Brain pericyte (primary cell): ENCODE measurements around the gene TANK.
"Not testable (repeated sequence)": the region's sequence is repeated elsewhere in the genome, so short reads cannot be mapped to it uniquely, and the experiment has no call there.

Source experiments
- DNase-seq: peaks from one replicate; pipeline ENCODE4 v3.0.0-alpha.2; 2012; ENCODE audit warnings: low read depth, low spot score

Gene TANK

GRCh38 chr2:161160226-161161073 is at the start of gene TANK:
Gene TANK, plus strand, starts transcription at chr2:161160428. Its CDS starts 19,235 bp downstream, at chr2:161179663.
- DNase-seq: peak; percentile 67

GRCh38 chr2:161111531-161111930 is 48.7 kb upstream of the TANK start:
- DNase-seq: no peak

GRCh38 chr2:161112908-161113307 is 47.3 kb upstream of the TANK start:
- DNase-seq: no peak

- no peak for DNase-seq
Observed at GRCh38 chr2:161113693-161114575, 46.3 kb upstream of the TANK start.

- no peak for DNase-seq
Observed at GRCh38 chr2:161115205-161115604, 45.0 kb upstream of the TANK start.

GRCh38 chr2:161115605-161116380 is 44.4 kb upstream of the TANK start:
- DNase-seq: no peak

GRCh38 chr2:161116509-161116908 is 43.7 kb upstream of the TANK start:
- DNase-seq: no peak

GRCh38 chr2:161117506-161117905 is 42.7 kb upstream of the TANK start:
- no peak for DNase-seq

- no peak for DNase-seq
Observed at GRCh38 chr2:161118722-161119121, 41.5 kb upstream of the TANK start.

- no peak for DNase-seq
Observed at GRCh38 chr2:161119483-161119882, 40.7 kb upstream of the TANK start.

GRCh38 chr2:161120775-161121174 is 39.5 kb upstream of the TANK start:
- DNase-seq: no peak

- DNase-seq: no peak
Observed at GRCh38 chr2:161121622-161122021, 38.6 kb upstream of the TANK start.

GRCh38 chr2:161122772-161123530 is 37.3 kb upstream of the TANK start:
- DNase-seq: peak; percentile 79

GRCh38 chr2:161123531-161124030 is 36.6 kb upstream of the TANK start:
- no peak for DNase-seq

GRCh38 chr2:161124201-161124600 is 36.0 kb upstream of the TANK start:
- no peak for DNase-seq

GRCh38 chr2:161128885-161129284 is 31.3 kb upstream of the TANK start:
- no peak for DNase-seq

GRCh38 chr2:161130354-161130753 is 29.9 kb upstream of the TANK start:
- no peak for DNase-seq

GRCh38 chr2:161131074-161131680 is 29.1 kb upstream of the TANK start:
- DNase-seq: no peak

- DNase-seq: no peak
Observed at GRCh38 chr2:161131804-161132203, 28.4 kb upstream of the TANK start.

- DNase-seq: not testable (repeated sequence)
Observed at GRCh38 chr2:161132384-161132783, 27.8 kb upstream of the TANK start.
